Ovary (tissue), 1 donor: ENCODE results near the gene MARCHF3.

ENCODE experiments used
- EP300 ChIP-seq: sonication (generic); formaldehyde crosslinking; IDR thresholded peaks from one replicate; pipeline ENCODE4 v1.6.1; 2017; ENCODE audit warnings: antibody characterized with exemption
- POLR2A ChIP-seq: fragments of 450-650 bp; IDR thresholded peaks from one replicate; pipeline ENCODE4 v1.6.1; 2017; ENCODE audit warnings: antibody characterized with exemption, mild to moderate bottlenecking, moderate library complexity

GRCh38 chr5:126878634-126879033 is 151.7 kb downstream of the MARCHF3 start:
- TF ChIP-seq EP300 (no peak), POLR2A (no peak)
